Astrocyte of the cerebellum (primary cell): ENCODE results near the gene ACVR1.

Source experiments
- DNase-seq: peaks from one replicate; pipeline ENCODE4 v3.0.0-alpha.2; 2011; ENCODE audit warnings: low read depth
- H3K4me3 ChIP-seq: 2 replicates; pipeline ENCODE4 v1.5.1; 2011; ENCODE audit warnings: mild to moderate bottlenecking, low read depth, low read length, moderate library complexity
- CTCF ChIP-seq: IDR thresholded peaks from 2 replicates; pipeline ENCODE4 v1.5.1; 2012; ENCODE audit warnings: low read length, low read depth, moderate library complexity, mild to moderate bottlenecking; ENCODE audit errors: missing control alignments
- in situ Hi-C: cut with HindIII; loops from 2 replicates; pipeline ENCODE4 v1.10.0; 2017; ENCODE audit warnings: low sequenced_read_pairs

ACVR1 gene

GRCh38 chr2:157779794-157780193 is 96.3 kb downstream of the ACVR1 start:
- TF ChIP-seq CTCF, result no peak
- in situ Hi-C loops, result loop anchor here (25.0 kb wide), 1 partner anchor 233 kb away; no protein-coding TSS in a partner anchor
- no peak for DNase-seq
- no peak overlapping the region for H3K4me3 ChIP-seq

GRCh38 chr2:157777427-157777826 is 98.7 kb downstream of the ACVR1 start:
- in situ Hi-C loops, result loop anchor here (25.0 kb wide), 1 partner anchor 235 kb away; no protein-coding TSS in a partner anchor
- peak; percentile 46 for DNase-seq
- peak; percentile 65 for TF ChIP-seq CTCF

GRCh38 chr2:157771234-157771633 is 104.9 kb downstream of the ACVR1 start:
- in situ Hi-C loops, result no loop called here
- DNase-seq, result no peak
- no peak for TF ChIP-seq CTCF
- H3K4me3 ChIP-seq, result no peak overlapping the region

More at GRCh38 chr2:157777427-157777826, 98.7 kb downstream of the ACVR1 start:
- H3K4me3 ChIP-seq, result no peak overlapping the region

GRCh38 chr2:157769856-157770255 is 106.3 kb downstream of the ACVR1 start:
- no peak for TF ChIP-seq CTCF
- DNase-seq, result no peak
- no peak overlapping the region for H3K4me3 ChIP-seq
- in situ Hi-C loops, result no loop called here

- H3K4me3 ChIP-seq, result no peak overlapping the region
- TF ChIP-seq CTCF, result no peak
- no peak for DNase-seq
- in situ Hi-C loops, result no loop called here
Measured at GRCh38 chr2:157764386-157764785, 111.7 kb downstream of the ACVR1 start.

GRCh38 chr2:157761520-157761919 is 114.6 kb downstream of the ACVR1 start:
- in situ Hi-C loops, result no loop called here
- no peak overlapping the region for H3K4me3 ChIP-seq
- no peak for TF ChIP-seq CTCF
- no peak for DNase-seq

GRCh38 chr2:157760949-157761348 is 115.2 kb downstream of the ACVR1 start:
- in situ Hi-C loops, result no loop called here
- no peak for TF ChIP-seq CTCF
- H3K4me3 ChIP-seq, result no peak overlapping the region
- no peak for DNase-seq
